Caco-2 (cell line): ENCODE results near the gene EGFL7. TPM values are rescaled to one million over a fixed set of nuclear protein-coding genes. Genes with fewer than 3 reads are reported as not detected.

Experiments
- BruUV-seq: library from RNA; stranded (reverse); fragments of 400-500 nt; replicated peaks from 2 replicates; lab custom pipeline; 2021; lab: Mats Ljungman, UMichigan
- CTCF ChIA-PET: fragments of 300-600 bp; sonication (Branson Sonifier 250); formaldehyde crosslinking; loops from one replicate; lab custom pipeline; 2022; ENCODE audit warnings: antibody characterized with exemption; lab: Charles Lee
- POLR2A ChIA-PET: fragments of 300-600 bp; sonication (Branson Sonifier 250); formaldehyde crosslinking; loops from one replicate; lab custom pipeline; 2022; ENCODE audit warnings: antibody characterized with exemption; lab: Charles Lee
- DNase-seq, 2 experiments: peaks; one replicate each; pipeline versions ENCODE4 v3.0.0 to v3.0.0-alpha.2; 2020 to 2022
- H3K27me3 ChIP-seq: replicated peaks from 2 replicates; pipeline ENCODE4 v1.6.0; 2011; ENCODE audit warnings: low read length; ENCODE audit not compliant: control insufficient read depth, insufficient read depth
- H3K36me3 ChIP-seq: 2 replicates; pipeline ENCODE4 v1.5.1; 2011; ENCODE audit warnings: low read length; ENCODE audit not compliant: control insufficient read depth, insufficient read depth
- H3K4me1 ChIP-seq: fragments of 250-450 bp; sonication (Bioruptor Pico); 2 replicates; pipeline ENCODE4 v1.5.1; 2020; ENCODE audit warnings: mild to moderate bottlenecking
- H3K4me3 ChIP-seq: 2 replicates; pipeline ENCODE4 v1.5.1; 2011; ENCODE audit warnings: low read depth, mild to moderate bottlenecking, control low read depth, low read length
- H3K9me3 ChIP-seq: fragments of 250-450 bp; sonication (Bioruptor Pico); 2 replicates; pipeline ENCODE4 v1.5.1; 2020; ENCODE audit warnings: mild to moderate bottlenecking, moderate library complexity
- H3K27ac Mint-ChIP-seq: one replicate; pipeline ENCODE4 v1.8.0; 2022; ENCODE audit warnings: mixed read lengths; ENCODE audit not compliant: unreplicated experiment
- H3K27me3 Mint-ChIP-seq: one replicate; pipeline ENCODE4 v1.8.0; 2022; ENCODE audit warnings: mixed read lengths; ENCODE audit not compliant: insufficient read depth, unreplicated experiment
- H3K36me3 Mint-ChIP-seq: one replicate; pipeline ENCODE4 v1.8.0; 2022; ENCODE audit warnings: mild to moderate bottlenecking, mixed read lengths; ENCODE audit not compliant: insufficient read depth, unreplicated experiment
- H3K4me1 Mint-ChIP-seq: one replicate; pipeline ENCODE4 v1.8.0; 2022; ENCODE audit warnings: low read depth, mixed read lengths; ENCODE audit not compliant: unreplicated experiment
- H3K4me3 Mint-ChIP-seq: one replicate; pipeline ENCODE4 v1.8.0; 2022; ENCODE audit warnings: mild to moderate bottlenecking, moderate library complexity, mixed read lengths; ENCODE audit not compliant: unreplicated experiment
- H3K9me3 Mint-ChIP-seq: one replicate; pipeline ENCODE4 v1.8.0; 2022; ENCODE audit warnings: mixed read lengths; ENCODE audit not compliant: unreplicated experiment
- intact Hi-C: fragments of 100-400 bp; cut with micrococcal nuclease; formaldehyde crosslinking; loops from one replicate; pipeline ENCODE4 v1.10.0; 2022; ENCODE audit not compliant: unreplicated experiment
- total RNA-seq: library from RNA; stranded (reverse); gene quantifications from 2 replicates; pipeline ENCODE4 v1.2.3, GENCODE V29; 2022
- TF ChIP-seq, protein P1 (sequence below), 2 experiments: fragments of 200-600 bp in 1 of 2; IDR thresholded peaks; 1 replicate in 1 of 2; 2 replicates in 1 of 2; pipeline versions ENCODE4 v1.5.1 to v1.8.0; 2011 to 2022; ENCODE audit warnings: antibody characterized with exemption in 1 of 2, control low read depth in 1 of 2, inconsistent platforms in 1 of 2, low read depth in 1 of 2, low read length in 1 of 2, mild to moderate bottlenecking in 1 of 2, moderate library complexity in 1 of 2; ENCODE audit not compliant: insufficient read depth in 1 of 2, severe bottlenecking in 1 of 2, unreplicated experiment in 1 of 2

Gene EGFL7
- total RNA-seq, 1 experiment from 2014 or later, result 30.2 TPM

DNA sequence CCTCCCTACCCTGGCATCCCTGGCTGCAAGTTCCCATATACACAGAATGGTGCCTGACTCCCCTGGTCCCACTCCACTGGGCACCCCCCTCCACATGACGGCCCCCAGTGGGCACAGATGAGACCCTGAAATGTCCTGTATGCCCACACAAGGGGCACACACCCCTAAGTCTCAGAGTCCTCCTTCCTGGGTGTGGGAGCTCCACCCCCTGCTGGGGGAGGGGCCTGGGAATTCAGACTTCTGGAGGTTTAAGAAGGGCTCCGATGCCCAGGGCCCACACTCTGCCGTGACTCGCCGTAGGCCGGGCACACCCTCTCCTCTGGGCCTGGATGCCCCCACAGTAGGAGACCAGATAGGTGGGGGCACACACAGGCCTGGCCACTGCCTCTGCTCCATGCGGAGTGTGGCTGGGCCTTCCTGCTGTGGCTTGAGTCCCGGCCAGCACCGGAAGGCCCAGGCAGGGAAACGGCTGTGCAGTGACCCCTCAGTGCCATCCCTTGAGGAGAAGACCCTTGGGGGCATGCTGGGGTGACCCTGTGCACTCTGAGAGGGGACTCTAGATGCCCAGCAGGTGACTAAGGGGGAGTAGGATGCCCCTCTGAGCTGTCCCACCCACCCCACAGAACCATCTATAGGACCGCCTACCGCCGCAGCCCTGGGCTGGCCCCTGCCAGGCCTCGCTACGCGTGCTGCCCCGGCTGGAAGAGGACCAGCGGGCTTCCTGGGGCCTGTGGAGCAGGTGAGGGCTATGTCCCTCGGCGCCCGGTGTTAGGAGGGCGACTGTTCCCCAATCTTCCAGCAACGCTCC is 6.5 kb downstream of the EGFL7 start:
- no peaks in the 10 kb centered on the region for H3K9me3 Mint-ChIP-seq
- intact Hi-C loops, result no loop called here
- TF ChIP-seq, protein P1, sequence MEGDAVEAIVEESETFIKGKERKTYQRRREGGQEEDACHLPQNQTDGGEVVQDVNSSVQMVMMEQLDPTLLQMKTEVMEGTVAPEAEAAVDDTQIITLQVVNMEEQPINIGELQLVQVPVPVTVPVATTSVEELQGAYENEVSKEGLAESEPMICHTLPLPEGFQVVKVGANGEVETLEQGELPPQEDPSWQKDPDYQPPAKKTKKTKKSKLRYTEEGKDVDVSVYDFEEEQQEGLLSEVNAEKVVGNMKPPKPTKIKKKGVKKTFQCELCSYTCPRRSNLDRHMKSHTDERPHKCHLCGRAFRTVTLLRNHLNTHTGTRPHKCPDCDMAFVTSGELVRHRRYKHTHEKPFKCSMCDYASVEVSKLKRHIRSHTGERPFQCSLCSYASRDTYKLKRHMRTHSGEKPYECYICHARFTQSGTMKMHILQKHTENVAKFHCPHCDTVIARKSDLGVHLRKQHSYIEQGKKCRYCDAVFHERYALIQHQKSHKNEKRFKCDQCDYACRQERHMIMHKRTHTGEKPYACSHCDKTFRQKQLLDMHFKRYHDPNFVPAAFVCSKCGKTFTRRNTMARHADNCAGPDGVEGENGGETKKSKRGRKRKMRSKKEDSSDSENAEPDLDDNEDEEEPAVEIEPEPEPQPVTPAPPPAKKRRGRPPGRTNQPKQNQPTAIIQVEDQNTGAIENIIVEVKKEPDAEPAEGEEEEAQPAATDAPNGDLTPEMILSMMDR (IDR thresholded peaks at IDR 0.05; ENCODE audit: insufficient read depth in 1 of 2, low read depth in 1 of 2, low read length in 1 of 2, severe bottlenecking in 1 of 2, unreplicated experiment in 1 of 2), result no peak
- H3K4me1 Mint-ChIP-seq, result no peaks in the 10 kb centered on the region
- CTCF ChIA-PET, result no interaction called here
- POLR2A ChIA-PET, result interaction anchor here (0.6 kb wide), 2 partner anchors 24 to 110 kb away, joined by 3 read pairs; no protein-coding TSS in a partner anchor
- H3K36me3 ChIP-seq, result no peaks in the 10 kb centered on the region; the same call in 1 of the 2 replicates
- no peak overlapping the region for H3K4me3 Mint-ChIP-seq
- peaks cover 13% of the 10 kb centered on the region for H3K4me1 ChIP-seq
- BruUV-seq, result no TSS peak
- H3K36me3 Mint-ChIP-seq, result peaks cover 26% of the 10 kb centered on the region
- H3K27me3 Mint-ChIP-seq, result no peaks in the 10 kb centered on the region
- H3K9me3 ChIP-seq, result no peaks in the 10 kb centered on the region
- no peak overlapping the region for H3K27ac Mint-ChIP-seq
- H3K4me3 ChIP-seq, result no peak overlapping the region
- no peaks in the 10 kb centered on the region for H3K27me3 ChIP-seq
- no peak for DNase-seq

DNA sequence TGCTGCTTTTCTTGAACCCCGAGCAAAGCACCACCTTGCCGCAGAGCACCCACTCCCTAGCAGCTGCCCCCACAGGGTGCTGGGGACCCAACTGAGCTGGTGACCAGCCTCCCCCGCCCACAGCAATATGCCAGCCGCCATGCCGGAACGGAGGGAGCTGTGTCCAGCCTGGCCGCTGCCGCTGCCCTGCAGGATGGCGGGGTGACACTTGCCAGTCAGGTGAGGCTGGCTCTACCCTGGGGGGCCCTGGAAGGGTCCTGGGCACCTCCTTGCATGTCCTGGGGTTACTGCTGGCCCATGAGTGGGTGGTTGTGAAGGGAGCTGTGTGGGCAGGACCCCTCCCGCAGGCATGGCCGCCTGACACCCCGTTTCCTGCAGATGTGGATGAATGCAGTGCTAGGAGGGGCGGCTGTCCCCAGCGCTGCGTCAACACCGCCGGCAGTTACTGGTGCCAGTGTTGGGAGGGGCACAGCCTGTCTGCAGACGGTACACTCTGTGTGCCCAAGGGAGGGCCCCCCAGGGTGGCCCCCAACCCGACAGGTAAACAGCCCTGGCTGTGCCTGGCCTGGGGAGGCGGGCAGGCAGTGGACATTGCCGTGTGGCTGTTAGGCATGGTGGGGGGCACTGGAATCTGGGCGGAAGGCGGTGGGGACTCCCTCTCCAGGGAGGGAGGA is 7.2 kb downstream of the EGFL7 start:
- Mint-ChIP-seq H3K4me1 (no peaks in the 10 kb centered on the region), H3K27ac (no peak overlapping the region), H3K36me3 (peaks cover 33% of the 10 kb centered on the region), H3K9me3 (no peaks in the 10 kb centered on the region), H3K27me3 (no peaks in the 10 kb centered on the region), H3K4me3 (no peak overlapping the region)
- intact Hi-C loops, result no loop called here
- ChIA-PET CTCF (no interaction called here), POLR2A (interaction anchor here (0.6 kb wide), 1 partner anchor 24 kb away, joined by 3 read pairs; no protein-coding TSS in a partner anchor)
- TF ChIP-seq, protein P1 (IDR thresholded peaks at IDR 0.05; ENCODE audit: insufficient read depth in 1 of 2, low read depth in 1 of 2, low read length in 1 of 2, severe bottlenecking in 1 of 2, unreplicated experiment in 1 of 2), result no peak
- H3K4me3 ChIP-seq, result no peak overlapping the region
- no peaks in the 10 kb centered on the region for H3K27me3 ChIP-seq
- DNase-seq, result no peak
- peaks cover 13% of the 10 kb centered on the region for H3K4me1 ChIP-seq
- no peaks in the 10 kb centered on the region; the same call in 1 of the 2 replicates for H3K36me3 ChIP-seq
- H3K9me3 ChIP-seq, result no peaks in the 10 kb centered on the region
- no TSS peak for BruUV-seq

DNA sequence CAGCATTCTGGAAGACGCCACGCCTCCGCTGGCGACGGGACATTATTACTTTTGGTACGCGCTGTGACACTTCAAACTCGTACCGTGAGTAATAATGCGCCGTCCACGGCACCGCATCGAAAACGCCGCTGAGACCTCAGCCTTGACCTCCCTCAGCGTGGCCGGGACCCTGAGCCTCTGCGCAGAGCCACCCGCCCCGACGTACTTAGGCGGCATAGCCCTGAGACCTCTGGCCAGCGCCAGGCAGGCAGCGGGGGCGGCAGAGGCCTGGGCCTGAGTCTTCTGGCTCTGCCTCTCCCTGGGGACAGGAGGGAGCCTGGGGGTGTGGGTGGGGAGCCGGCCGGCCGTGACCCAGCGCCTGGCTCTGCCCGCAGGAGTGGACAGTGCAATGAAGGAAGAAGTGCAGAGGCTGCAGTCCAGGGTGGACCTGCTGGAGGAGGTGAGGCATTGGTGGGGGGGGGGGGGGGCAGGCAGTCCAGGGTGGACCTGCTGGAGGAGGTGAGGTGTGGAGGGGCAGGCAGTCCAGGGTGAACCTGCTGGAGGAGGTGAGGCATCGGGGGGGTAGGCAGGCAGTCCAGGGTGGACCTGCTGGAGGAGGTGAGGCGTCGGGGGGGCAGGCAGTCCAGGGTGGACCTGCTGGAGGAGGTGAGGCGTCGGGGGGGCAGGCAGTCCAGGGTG is 8.0 kb downstream of the EGFL7 start:
- H3K36me3 ChIP-seq, result no peaks in the 10 kb centered on the region; the same call in 1 of the 2 replicates

More for the DNA sequence above, 8.0 kb downstream of the EGFL7 start:
- POLR2A ChIA-PET, result no interaction called here
- Mint-ChIP-seq H3K36me3 (peaks cover 35% of the 10 kb centered on the region), H3K9me3 (no peaks in the 10 kb centered on the region), H3K4me3 (no peak overlapping the region), H3K4me1 (no peaks in the 10 kb centered on the region), H3K27ac (no peak overlapping the region), H3K27me3 (no peaks in the 10 kb centered on the region)
- BruUV-seq, result no TSS peak
- CTCF ChIA-PET, result no interaction called here
- TF ChIP-seq, protein P1 (IDR thresholded peaks at IDR 0.05; ENCODE audit: insufficient read depth in 1 of 2, low read depth in 1 of 2, low read length in 1 of 2, severe bottlenecking in 1 of 2, unreplicated experiment in 1 of 2), result no peak
- Histone ChIP-seq H3K4me3 (no peak overlapping the region), H3K27me3 (no peaks in the 10 kb centered on the region), H3K9me3 (no peaks in the 10 kb centered on the region), H3K4me1 (peaks cover 12% of the 10 kb centered on the region)
- no peak for DNase-seq
- intact Hi-C loops, result no loop called here
